Vagina (tissue), 2 donors: ENCODE data around the gene CSTA.

Experiments used
- POLR2A ChIP-seq, 2 donors: fragments of 450-650 bp; IDR thresholded peaks; one replicate each; pipeline ENCODE4 v1.6.1; 2017; ENCODE audit warnings: antibody characterized with exemption in 2 of 2, mild to moderate bottlenecking in 2 of 2, moderate library complexity in 2 of 2
- TF ChIP-seq, protein P1 (sequence below), 3 experiments: fragments of 450-650 bp in 2 of 3; fragments of 200-600 bp in 1 of 3; sonication (generic) in 1 of 3; IDR thresholded peaks; one replicate each; pipeline ENCODE4 v1.5.1; 2017 to 2019; ENCODE audit warnings: antibody characterized with exemption in 3 of 3, mild to moderate bottlenecking in 2 of 3, moderate library complexity in 2 of 3

DNA sequence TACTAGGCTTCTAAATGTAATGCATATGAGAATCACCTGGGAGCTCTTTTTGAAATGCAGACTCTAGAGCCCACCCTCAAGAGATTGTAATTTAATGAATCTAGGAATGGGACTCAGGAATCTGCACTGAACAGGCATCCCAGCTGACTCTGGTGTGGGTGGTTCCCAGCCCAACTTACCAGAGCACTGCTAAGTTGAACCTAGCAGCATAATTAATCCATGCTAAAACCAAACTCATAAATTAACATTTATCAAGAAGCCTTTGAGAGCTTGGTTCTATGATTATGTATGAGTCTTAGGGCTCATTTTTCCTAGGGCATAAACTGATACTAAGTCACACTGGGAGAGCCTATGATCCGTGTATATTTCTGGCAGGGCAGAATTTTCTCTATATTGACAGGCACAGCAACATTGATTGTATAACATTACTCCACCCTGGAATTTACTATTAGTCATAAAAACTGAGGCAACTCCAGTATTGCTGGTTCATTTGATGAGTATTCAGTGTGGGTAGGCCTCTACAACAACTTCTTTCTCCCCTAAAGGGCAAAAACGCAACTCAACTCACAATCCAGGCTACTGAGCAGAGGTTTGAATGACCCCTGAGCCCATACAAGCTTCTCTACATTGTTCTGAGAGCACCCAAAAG is 10.7 kb upstream of the CSTA start:
- TF ChIP-seq, protein P1, sequence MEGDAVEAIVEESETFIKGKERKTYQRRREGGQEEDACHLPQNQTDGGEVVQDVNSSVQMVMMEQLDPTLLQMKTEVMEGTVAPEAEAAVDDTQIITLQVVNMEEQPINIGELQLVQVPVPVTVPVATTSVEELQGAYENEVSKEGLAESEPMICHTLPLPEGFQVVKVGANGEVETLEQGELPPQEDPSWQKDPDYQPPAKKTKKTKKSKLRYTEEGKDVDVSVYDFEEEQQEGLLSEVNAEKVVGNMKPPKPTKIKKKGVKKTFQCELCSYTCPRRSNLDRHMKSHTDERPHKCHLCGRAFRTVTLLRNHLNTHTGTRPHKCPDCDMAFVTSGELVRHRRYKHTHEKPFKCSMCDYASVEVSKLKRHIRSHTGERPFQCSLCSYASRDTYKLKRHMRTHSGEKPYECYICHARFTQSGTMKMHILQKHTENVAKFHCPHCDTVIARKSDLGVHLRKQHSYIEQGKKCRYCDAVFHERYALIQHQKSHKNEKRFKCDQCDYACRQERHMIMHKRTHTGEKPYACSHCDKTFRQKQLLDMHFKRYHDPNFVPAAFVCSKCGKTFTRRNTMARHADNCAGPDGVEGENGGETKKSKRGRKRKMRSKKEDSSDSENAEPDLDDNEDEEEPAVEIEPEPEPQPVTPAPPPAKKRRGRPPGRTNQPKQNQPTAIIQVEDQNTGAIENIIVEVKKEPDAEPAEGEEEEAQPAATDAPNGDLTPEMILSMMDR (IDR thresholded peaks at IDR 0.05): no peak
- TF ChIP-seq POLR2A (IDR thresholded peaks at IDR 0.05): no peak
